Neuronal stem cell (in vitro differentiated cells): ENCODE results near the gene DNM1L.

Experiments
- DNase-seq: peaks from one replicate; pipeline ENCODE4 v3.0.0-alpha.2; 2013; ENCODE audit warnings: low spot score
- H2AFZ ChIP-seq: one replicate; pipeline ENCODE4 v1.6.1; 2013; ENCODE audit warnings: mild to moderate bottlenecking, low read length, inconsistent platforms
- H2AK5ac ChIP-seq: 2 replicates; pipeline ENCODE4 v1.6.1; 2013; ENCODE audit warnings: low read depth, mild to moderate bottlenecking, inconsistent platforms, low read length, moderate library complexity, mixed read lengths
- H2BK120ac ChIP-seq: 2 replicates; pipeline ENCODE4 v1.6.1; 2013; ENCODE audit warnings: low read depth, mild to moderate bottlenecking, inconsistent platforms, low read length, moderate library complexity, mixed read lengths
- H2BK12ac ChIP-seq: one replicate; pipeline ENCODE4 v1.6.1; 2013; ENCODE audit warnings: low read length, inconsistent platforms
- H2BK15ac ChIP-seq: 2 replicates; pipeline ENCODE4 v1.6.1; 2013; ENCODE audit warnings: mild to moderate bottlenecking, low read length, inconsistent platforms, mixed read lengths
- H2BK5ac ChIP-seq: one replicate; pipeline ENCODE4 v1.6.1; 2013; ENCODE audit warnings: inconsistent platforms, mild to moderate bottlenecking, low read length, moderate library complexity
- H3K14ac ChIP-seq: one replicate; pipeline ENCODE4 v1.6.1; 2013; ENCODE audit warnings: low read length, inconsistent platforms
- H3K18ac ChIP-seq: 2 replicates; pipeline ENCODE4 v1.6.1; 2013; ENCODE audit warnings: low read length, inconsistent platforms
- H3K23ac ChIP-seq: 2 replicates; pipeline ENCODE4 v1.6.1; 2013; ENCODE audit warnings: low read depth, mild to moderate bottlenecking, mixed read lengths, low read length, inconsistent platforms; ENCODE audit not compliant: poor library complexity
- H3K27ac ChIP-seq: replicated peaks from 3 replicates; pipeline ENCODE4 v1.5.1; 2013; ENCODE audit warnings: low read length, inconsistent platforms
- H3K27me3 ChIP-seq, 3 experiments: 2 replicates each; pipeline ENCODE4 v1.6.1; 2013; ENCODE audit warnings: low read length in 3 of 3, mild to moderate bottlenecking in 2 of 3, inconsistent platforms in 1 of 3, low read depth in 1 of 3, mixed read lengths in 1 of 3, moderate library complexity in 1 of 3; ENCODE audit not compliant: control insufficient read depth in 3 of 3, insufficient read depth in 3 of 3
- H3K36me3 ChIP-seq, 2 donors: replicated peaks in 1 of 2; 2 replicates each; pipeline ENCODE4 v1.6.1; 2013; ENCODE audit warnings: low read length in 2 of 2; ENCODE audit not compliant: control insufficient read depth in 2 of 2, insufficient read depth in 2 of 2
- H3K4ac ChIP-seq: 2 replicates; pipeline ENCODE4 v1.6.1; 2013; ENCODE audit warnings: inconsistent platforms, mild to moderate bottlenecking, low read length, moderate library complexity
- H3K4me1 ChIP-seq, 2 donors: 1 replicate in 1 of 2; 2 replicates in 1 of 2; pipeline ENCODE4 v1.6.1; 2013; ENCODE audit warnings: low read length in 2 of 2, low read depth in 1 of 2; ENCODE audit not compliant: control insufficient read depth in 2 of 2, insufficient read depth in 1 of 2
- H3K4me2 ChIP-seq: one replicate; pipeline ENCODE4 v1.6.1; 2013; ENCODE audit warnings: mild to moderate bottlenecking, low read length, inconsistent platforms; ENCODE audit not compliant: insufficient read depth, poor library complexity, severe bottlenecking
- H3K4me3 ChIP-seq, 2 donors: 2 replicates each; pipeline ENCODE4 v1.5.1; 2013; ENCODE audit warnings: low read length in 2 of 2, mild to moderate bottlenecking in 2 of 2, inconsistent platforms in 1 of 2, moderate library complexity in 1 of 2
- H3K79me1 ChIP-seq: one replicate; pipeline ENCODE4 v1.6.1; 2013; ENCODE audit warnings: low read depth, mild to moderate bottlenecking, inconsistent platforms, low read length, moderate library complexity
- H3K9ac ChIP-seq: one replicate; pipeline ENCODE4 v1.6.1; 2013; ENCODE audit warnings: mild to moderate bottlenecking, low read depth, low read length, inconsistent platforms; ENCODE audit not compliant: poor library complexity
- H3K9me3 ChIP-seq, 2 donors: replicated peaks in 1 of 2; 2 replicates each; pipeline versions ENCODE3 to v1.6.1; 2013; ENCODE audit warnings: low read length in 2 of 2, mild to moderate bottlenecking in 2 of 2, inconsistent platforms in 1 of 2, low read depth in 1 of 2, mixed read lengths in 1 of 2, moderate library complexity in 1 of 2; ENCODE audit not compliant: control insufficient read depth in 2 of 2, insufficient read depth in 1 of 2
- H4K8ac ChIP-seq: one replicate; pipeline ENCODE4 v1.6.1; 2013; ENCODE audit warnings: low read depth, mild to moderate bottlenecking, inconsistent platforms, low read length, moderate library complexity
- H4K91ac ChIP-seq: one replicate; pipeline ENCODE4 v1.6.1; 2013; ENCODE audit warnings: low read length, low read depth, mild to moderate bottlenecking, inconsistent platforms; ENCODE audit not compliant: poor library complexity
- WGBS, 2 donors: extraction: QIAGEN DNeasy Blood & Tissue Kit; methylation state at CpG; one replicate each; pipeline ENCODE4 v1.1.7; 2013; ENCODE audit warnings: missing lambda C conversion rate in 2 of 2, mixed read lengths in 1 of 2; ENCODE audit not compliant: insufficient read length in 2 of 2, insufficient replicate concordance in 1 of 2; ENCODE audit errors: extremely low coverage in 2 of 2; 5-methylcytosine and 5-hydroxymethylcytosine counted together

The DNM1L gene

DNA sequence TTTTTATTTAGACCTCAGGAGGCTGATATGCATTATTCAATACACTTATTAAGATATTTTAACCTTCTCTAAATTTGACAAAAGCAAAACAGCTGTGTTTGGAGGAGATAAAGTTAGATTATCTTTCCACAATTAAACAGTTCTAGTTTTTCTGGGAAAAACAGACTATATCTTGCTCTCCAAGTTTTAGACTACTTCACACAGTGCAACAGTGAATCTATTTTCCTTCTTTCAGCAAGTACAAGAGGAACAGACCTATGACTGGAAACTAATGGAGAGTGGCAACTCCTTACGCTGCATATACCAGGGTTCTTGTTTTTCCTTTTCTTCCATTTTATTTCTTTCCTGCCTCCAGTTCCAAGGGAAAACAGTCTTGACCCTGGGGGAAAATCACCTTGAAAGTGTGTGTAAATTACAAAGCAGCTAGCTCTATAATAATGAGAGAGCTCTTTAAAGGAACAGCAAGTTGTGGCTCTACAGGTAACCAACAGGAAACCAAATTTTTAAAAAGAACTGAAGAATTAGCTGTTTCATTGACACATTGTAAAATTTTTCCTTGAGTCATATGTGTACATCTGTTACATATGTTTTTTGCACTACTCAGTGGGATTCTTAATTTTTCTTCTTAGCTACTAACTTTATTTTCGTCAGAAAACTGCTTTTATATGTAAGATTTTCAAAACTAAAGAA is 27.4 kb downstream of the DNM1L start:
- H3K9ac ChIP-seq, result no peak overlapping the region
- H3K4me3 ChIP-seq, result no peak overlapping the region
- no CpG with 5 or more reads among the region's 2 CpGs for WGBS, 2 donors
- H2AK5ac ChIP-seq, result no peak overlapping the region
- H3K79me1 ChIP-seq, result no peaks in the 10 kb centered on the region
- H2BK120ac ChIP-seq, result no peak overlapping the region
- H2BK12ac ChIP-seq, result no peak overlapping the region
- no peak overlapping the region for H3K4ac ChIP-seq
- H3K23ac ChIP-seq, result no peak overlapping the region
- H3K36me3 ChIP-seq, result peaks cover 3 to 85% of the 10 kb centered on the region in 2 donors
- no peak for DNase-seq
- no peaks in the 10 kb centered on the region for H3K27me3 ChIP-seq
- H2BK5ac ChIP-seq, result no peak overlapping the region
- no peak overlapping the region for H3K14ac ChIP-seq
- H2AFZ ChIP-seq, result no peak overlapping the region
- no peak overlapping the region for H3K27ac ChIP-seq
- H4K8ac ChIP-seq, result no peak overlapping the region
- no peaks in the 10 kb centered on the region for H3K9me3 ChIP-seq
- H3K4me2 ChIP-seq, result no peak overlapping the region
- H2BK15ac ChIP-seq, result no peak overlapping the region
- no peaks in the 10 kb centered on the region for H3K4me1 ChIP-seq
- H3K18ac ChIP-seq, result no peak overlapping the region
- H4K91ac ChIP-seq, result no peak overlapping the region

DNA sequence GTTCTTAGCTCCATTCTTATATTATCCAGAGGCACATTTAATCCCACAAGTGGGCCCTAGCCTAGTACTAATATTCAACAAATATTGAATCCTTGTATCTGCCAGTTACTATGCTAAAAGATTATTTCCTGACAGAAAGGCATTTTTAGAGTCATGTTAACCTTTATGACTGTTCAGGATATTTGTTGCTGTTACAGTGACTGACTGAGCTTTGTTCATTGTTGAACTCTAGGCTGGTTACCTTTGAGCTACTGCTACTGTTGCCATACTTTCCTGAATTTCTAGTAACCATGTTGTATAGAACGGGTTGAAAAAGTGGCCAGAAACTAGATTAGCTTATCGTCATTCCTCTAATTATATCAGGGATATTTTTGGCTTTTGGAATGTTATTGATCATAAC is 29.8 kb downstream of the DNM1L start:
- H3K14ac ChIP-seq, result no peak overlapping the region
- H3K79me1 ChIP-seq, result no peaks in the 10 kb centered on the region
- no peak overlapping the region for H3K4ac ChIP-seq
- H3K27ac ChIP-seq, result no peak overlapping the region
- no peak overlapping the region for H3K23ac ChIP-seq
- H4K91ac ChIP-seq, result no peak overlapping the region
- no peaks in the 10 kb centered on the region for H3K4me1 ChIP-seq
- no peak overlapping the region for H2AFZ ChIP-seq
- H3K18ac ChIP-seq, result no peak overlapping the region
- DNase-seq, result no peak
- H2AK5ac ChIP-seq, result no peak overlapping the region
- H3K9ac ChIP-seq, result no peak overlapping the region
- H4K8ac ChIP-seq, result no peak overlapping the region
- H2BK5ac ChIP-seq, result no peak overlapping the region
- no peaks in the 10 kb centered on the region for H3K27me3 ChIP-seq
- peaks cover 5 to 90% of the 10 kb centered on the region in 2 donors for H3K36me3 ChIP-seq
- no peaks in the 10 kb centered on the region for H3K9me3 ChIP-seq
- no peak overlapping the region for H2BK12ac ChIP-seq
- WGBS, 2 donors, result no CpG with 5 or more reads among the region's 2 CpGs
- H3K4me3 ChIP-seq, result no peak overlapping the region
- H3K4me2 ChIP-seq, result no peak overlapping the region
- no peak overlapping the region for H2BK15ac ChIP-seq
- H2BK120ac ChIP-seq, result no peak overlapping the region

- WGBS, 2 donors, result no CpG with 5 or more reads among the region's 4 CpGs
- Histone ChIP-seq H4K91ac (no peak overlapping the region), H3K23ac (no peak overlapping the region), H3K4me3 (no peak overlapping the region), H3K79me1 (no peaks in the 10 kb centered on the region), H2BK15ac (no peak overlapping the region), H2BK120ac (no peak overlapping the region), H3K14ac (no peak overlapping the region), H3K4me2 (no peak overlapping the region), H2BK12ac (no peak overlapping the region), H3K18ac (no peak overlapping the region), H2AFZ (no peak overlapping the region), H3K27me3 (no peaks in the 10 kb centered on the region), H2AK5ac (no peak overlapping the region), H3K9me3 (no peaks in the 10 kb centered on the region), H3K4ac (no peak overlapping the region), H3K4me1 (no peaks in the 10 kb centered on the region), H3K27ac (no peak overlapping the region), H2BK5ac (no peak overlapping the region), H3K9ac (no peak overlapping the region), H4K8ac (no peak overlapping the region), H3K36me3 (peaks cover 5 to 81% of the 10 kb centered on the region in 2 donors)
- DNase-seq, result no peak
These were observed 35.7 kb downstream of the DNM1L start for GRCh38 chr12:32714772-32715171.

- Histone ChIP-seq H3K18ac (no peak overlapping the region), H3K27ac (no peak overlapping the region), H3K9ac (no peak overlapping the region), H2BK12ac (no peak overlapping the region), H3K4ac (no peak overlapping the region), H3K23ac (no peak overlapping the region), H2BK120ac (no peak overlapping the region), H2AK5ac (no peak overlapping the region), H3K4me2 (no peak overlapping the region), H2BK5ac (no peak overlapping the region), H2AFZ (no peak overlapping the region), H3K14ac (no peak overlapping the region), H3K36me3 (peaks cover 4 to 79% of the 10 kb centered on the region in 2 donors), H2BK15ac (no peak overlapping the region), H3K4me1 (no peaks in the 10 kb centered on the region), H3K27me3 (no peaks in the 10 kb centered on the region), H3K9me3 (no peaks in the 10 kb centered on the region), H4K91ac (no peak overlapping the region), H4K8ac (no peak overlapping the region), H3K79me1 (no peaks in the 10 kb centered on the region), H3K4me3 (no peak overlapping the region)
- no CpG with 5 or more reads among the region's 2 CpGs for WGBS, 2 donors
- DNase-seq, result no peak
These were observed 39.8 kb downstream of the DNM1L start for GRCh38 chr12:32718926-32719325.
